HG03432 (cell line): Measurements from ENCODE around the gene POLRMT.

ENCODE experiments used
- ATAC-seq: cut with Tn5 transposase; IDR thresholded peaks from one replicate; pipeline ENCODE4 v1.9.1; 2021; ENCODE audit warnings: mild to moderate bottlenecking, moderate library complexity; ENCODE audit not compliant: unreplicated experiment

Gene POLRMT

DNA sequence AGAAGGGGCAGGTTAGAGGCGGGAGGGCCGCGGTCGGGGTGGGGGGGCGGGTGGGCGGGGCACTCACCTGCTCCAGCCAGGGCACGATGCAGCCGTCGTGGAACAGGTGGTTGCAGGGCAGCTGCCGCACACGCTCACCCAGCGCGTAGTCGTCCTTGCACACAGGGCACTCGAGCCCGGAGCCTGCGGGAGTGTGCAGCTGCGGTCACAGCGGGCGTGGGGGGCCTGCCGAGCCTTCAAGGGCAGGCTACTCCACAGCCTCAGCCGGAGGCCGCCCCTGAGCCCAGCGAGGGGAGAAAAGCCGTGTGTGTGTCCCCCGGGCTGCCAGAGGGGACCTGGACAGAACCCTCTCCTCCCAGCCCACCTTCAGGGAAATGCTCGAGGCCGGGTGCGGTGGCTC is 15.0 kb upstream of the POLRMT start:
- no peak for ATAC-seq

DNA sequence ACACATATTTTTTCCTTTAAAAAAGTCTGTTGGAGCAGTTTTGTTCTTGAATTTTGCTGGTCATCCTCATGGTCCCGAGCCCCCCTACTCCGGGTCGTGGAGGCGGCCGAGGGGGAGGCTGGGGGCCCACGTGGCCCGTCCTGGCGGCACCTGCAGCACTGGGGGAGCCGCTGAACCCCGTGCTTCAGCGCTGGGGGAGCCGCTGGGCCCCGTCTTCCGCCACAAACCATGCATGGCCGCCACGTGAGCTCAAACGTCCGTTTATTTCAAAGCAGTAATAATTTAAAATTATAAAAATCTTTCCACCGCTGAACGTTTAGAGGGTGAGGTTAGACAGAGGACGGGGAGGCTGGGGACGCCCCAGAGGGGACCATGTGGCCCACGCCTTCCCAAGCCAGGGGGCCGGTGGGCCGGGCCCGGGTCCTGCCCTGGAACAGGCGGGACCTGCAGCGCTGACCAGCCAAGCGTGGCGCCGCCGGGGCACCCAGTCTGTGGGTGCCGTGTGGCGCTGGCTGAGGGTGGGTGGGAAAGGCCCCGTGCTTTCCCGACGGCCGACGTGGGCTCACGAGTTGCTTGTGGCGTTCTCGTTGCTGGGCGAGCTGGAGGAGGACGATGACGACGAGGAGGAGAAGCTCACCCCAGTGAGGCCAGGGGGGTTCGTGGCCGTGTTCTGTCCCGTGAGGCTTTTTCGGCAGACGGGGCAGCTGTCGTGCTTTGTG is 14.4 kb upstream of the POLRMT start:
- ATAC-seq, result no peak

DNA sequence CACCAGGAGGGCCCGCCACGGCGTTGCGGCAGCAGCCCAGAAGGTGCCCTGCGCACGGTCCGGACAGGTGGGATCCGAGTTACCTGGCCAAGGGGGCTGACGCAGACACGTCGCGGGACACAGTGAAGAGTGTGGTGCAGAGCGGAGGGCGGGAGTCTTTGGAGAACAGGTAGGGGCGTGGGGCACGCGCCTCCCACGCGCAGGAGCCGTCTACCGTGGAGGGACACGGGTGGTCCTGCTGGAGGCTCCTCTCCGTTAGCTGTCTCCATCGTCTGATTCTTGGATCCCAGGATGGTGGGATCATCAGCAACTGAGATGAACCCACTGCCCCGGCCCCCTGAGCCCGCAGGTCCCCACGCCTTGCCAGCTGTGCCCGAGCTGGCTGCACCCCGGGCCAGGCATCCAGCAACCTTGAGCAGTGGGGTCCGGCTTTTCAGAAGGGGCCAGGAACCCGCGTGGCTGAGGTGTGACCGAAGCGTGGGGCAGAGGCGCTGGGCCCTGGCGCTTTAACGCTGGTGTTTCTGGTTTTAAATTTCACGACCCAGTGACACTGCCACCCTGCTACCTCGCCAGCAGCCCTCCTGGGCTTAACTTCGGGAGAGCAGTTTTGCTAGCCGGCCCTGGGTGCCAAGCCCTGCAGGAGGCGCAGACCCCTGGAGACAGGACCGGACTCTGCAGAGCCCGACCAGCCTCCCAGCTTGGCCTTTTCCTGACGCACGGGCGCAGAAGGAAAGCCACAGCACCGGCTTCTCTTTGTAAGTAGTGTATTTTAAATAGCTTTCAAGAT is 13.6 kb upstream of the POLRMT start:
- ATAC-seq, result no peak

DNA sequence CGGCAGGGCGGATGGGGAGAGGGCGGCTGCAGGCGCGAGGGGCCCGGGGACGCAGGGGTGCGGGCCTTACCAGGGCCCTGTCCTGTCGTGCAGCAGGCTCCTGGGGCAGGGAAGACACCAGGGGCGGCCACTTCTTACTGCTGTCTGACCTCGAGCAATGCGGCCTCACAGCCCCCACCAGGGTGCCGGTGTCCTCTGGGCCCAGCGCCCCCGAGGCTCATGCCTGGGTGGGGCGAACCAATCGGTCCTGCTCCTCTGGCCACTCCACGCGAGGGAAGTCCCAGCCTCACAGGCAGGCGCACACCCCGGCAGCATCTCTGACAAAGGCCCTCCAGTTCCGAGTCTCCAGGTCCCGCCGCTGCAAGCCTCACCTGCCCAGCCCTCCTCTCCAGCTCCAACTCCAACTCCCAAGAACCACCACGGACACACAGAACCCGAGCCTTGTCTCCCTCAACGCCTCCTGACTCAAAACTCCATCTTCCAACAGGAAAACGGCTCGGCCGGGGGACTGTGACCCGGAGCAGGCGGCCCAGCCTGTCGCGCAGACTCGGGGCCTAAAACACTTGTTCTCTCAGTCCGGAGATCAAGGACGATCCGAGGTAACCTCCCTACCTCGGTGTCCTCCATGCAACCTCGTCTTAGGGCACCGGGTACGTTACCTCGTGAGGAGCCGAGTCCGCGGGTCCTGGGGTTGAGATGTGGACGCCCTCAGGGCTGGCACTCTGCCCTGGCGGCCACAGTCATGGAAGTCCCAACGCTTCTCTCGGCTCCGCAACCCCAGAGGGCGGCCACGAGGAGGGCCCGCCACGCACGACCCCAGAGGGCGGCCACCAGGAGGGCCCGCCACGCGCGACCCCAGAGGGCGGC is 12.8 kb upstream of the POLRMT start:
- no peak for ATAC-seq

DNA sequence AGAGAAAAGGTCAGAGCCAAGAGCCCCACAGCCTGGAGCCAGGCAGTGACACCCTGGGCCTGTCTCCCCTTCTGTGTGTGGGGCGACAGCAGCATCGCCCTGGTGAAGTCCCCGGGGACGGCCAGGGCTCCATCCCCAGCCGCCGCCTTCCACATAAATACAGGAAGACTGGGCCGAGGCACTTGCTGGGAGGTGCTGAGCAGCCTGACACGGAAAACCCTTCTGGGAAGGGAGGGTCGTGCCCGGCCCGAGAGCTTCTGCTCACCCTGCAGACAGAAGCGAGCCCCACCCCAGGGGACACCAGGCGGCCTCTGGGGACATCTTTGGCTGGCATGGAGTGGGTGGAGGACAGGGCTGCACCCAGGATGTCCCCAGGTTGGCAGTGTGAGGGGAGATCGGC is 11.5 kb upstream of the POLRMT start:
- ATAC-seq, result no peak

DNA sequence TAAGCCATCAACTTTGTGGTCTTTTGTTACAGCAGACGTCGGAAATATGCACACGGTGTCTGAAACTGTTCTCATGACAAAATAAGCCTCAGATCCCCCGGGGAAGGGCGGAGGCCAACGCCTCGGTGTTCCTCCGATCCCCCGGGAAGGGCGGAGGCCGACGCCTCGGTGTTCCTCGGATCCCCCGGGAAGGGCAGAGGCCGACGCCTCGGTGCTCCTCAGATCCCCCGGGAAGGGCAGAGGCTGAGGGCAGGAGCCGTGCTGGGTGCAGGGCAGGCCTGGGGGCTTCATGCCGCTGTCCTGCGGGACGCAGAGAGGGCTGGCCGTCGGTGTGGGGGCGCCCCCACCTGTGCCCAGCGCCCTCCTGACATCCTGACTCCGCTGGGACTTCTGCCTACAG is 11.0 kb upstream of the POLRMT start:
- ATAC-seq, result no peak

DNA sequence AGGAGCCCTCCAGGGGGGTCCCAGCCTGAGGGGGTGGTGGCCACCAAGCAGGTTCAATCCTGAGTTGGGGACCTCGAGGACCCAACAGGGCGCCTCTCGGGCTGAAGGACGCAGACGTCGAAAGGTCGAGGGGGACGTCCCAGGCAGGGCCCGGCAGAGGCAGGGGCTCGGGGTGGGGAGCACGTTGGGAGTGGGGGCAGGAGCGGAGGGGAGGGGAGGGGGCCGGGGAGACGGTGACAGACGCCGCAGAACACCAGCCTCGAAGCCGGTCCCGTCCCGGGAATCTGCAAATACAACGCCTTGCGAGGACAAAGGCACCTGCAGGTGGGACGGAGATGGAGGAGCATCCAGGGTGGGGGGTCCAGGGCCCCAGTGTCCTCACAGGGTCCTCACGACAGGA is 10.4 kb upstream of the POLRMT start:
- ATAC-seq, result no peak

DNA sequence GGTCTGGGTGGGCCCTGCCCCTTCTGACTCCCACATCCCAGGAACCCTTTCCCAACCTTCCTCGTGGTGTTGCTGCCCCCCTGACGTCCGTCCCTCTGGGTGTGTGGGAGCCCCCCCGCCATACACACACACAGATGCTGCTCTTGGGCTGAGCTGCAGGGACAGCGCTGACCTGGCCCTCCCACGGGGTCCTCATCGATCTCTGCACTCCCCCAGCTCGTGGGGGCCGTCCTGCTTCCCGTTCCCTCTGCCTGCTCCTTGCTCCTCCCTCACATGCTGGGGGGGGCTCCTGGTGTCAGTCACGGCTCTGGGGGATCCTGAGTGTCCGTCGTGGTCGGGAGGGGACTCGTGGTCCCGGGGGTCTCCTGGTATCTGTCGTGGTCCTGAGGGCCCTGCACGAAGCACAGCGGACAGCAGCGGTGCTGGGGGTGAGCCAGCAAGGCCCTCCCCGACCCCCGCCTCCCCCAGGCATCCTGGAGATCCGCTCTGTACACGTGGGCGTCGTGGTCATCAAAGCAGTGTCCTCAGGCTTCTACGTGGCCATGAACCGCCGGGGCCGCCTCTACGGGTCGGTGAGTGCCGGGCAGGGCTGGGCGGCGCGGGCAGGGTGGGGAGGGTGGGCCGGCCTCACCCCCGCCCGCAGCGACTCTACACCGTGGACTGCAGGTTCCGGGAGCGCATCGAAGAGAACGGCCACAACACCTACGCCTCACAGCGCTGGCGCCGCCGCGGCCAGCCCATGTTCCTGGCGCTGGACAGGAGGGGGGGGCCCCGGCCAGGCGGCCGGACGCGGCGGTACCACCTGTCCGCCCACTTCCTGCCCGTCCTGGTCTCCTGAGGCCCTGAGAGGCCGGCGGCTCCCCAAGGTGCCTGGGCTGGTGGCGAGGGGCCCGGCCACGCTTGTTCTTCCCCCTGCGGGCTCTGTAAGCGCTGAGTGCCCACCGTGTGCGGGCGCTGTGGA is 9.7 kb upstream of the POLRMT start:
- no peak for ATAC-seq

DNA sequence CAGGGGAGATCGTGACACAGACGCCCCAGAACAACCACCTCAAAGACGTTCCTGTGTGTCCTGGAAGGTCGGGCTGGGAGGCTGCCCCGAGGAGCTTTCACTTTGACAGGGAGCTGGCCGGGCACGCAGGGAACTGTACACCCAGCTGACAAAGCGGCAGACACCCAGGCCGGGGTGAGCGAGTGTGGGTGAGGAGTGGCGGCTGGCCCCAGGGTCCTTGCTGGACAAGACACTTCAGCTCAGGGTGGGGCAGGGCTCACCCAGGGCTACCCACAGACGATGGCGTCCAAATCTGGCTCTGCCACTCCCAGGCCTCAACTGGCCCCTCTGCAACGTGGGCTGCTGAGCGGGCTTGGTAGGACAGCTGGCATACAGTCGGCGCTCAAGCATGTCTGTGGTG is 8.4 kb upstream of the POLRMT start:
- ATAC-seq, result no peak

DNA sequence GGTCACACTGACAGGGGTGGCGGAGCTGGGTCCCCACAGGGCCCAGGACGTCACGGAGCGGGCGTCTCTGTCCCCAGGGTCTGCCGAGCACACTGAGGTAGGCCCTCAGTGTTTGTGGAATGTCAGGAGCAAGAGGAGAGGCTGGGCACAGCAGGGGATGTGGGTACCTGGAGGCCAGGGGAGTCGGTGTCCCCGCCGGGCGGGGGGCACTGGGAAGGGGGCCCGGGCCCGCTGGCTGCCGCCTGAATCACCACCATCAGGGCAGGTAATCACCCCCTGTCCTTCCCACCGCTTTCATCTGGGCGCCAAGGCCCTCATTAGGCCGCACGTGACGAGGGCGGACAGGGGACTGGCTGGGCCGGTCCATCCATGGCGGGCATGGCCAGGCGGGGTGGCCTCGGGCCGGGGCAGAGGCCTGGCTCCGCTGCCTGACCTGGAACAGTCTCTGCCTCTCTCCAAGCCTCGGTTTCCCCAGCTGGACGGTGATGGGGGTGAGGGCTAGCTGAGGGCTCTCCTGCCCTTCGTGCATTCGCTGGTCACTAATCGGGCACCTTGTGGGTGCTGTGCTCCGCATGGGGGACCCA is 7.4 kb upstream of the POLRMT start:
- ATAC-seq, result no peak

DNA sequence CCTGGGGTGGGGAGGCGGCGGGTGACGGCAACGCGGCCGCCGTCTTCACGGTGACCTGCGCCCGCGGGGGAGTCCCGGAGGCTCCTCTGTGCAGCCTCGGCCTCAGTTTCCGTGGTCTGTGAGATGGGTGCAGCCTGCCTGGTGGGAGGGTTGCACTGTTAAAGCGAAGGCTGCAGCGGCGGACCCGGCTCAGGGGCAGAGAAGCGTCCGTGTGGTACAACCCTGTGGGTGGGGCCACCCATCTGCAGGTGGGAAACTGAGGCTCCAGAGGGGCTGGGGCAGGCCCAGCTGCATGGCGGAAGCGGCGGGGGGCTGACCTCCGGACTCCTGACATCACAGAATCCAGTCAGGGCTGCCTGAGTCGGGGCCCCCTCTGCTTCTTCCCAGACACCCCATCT is 6.8 kb upstream of the POLRMT start:
- no peak for ATAC-seq

DNA sequence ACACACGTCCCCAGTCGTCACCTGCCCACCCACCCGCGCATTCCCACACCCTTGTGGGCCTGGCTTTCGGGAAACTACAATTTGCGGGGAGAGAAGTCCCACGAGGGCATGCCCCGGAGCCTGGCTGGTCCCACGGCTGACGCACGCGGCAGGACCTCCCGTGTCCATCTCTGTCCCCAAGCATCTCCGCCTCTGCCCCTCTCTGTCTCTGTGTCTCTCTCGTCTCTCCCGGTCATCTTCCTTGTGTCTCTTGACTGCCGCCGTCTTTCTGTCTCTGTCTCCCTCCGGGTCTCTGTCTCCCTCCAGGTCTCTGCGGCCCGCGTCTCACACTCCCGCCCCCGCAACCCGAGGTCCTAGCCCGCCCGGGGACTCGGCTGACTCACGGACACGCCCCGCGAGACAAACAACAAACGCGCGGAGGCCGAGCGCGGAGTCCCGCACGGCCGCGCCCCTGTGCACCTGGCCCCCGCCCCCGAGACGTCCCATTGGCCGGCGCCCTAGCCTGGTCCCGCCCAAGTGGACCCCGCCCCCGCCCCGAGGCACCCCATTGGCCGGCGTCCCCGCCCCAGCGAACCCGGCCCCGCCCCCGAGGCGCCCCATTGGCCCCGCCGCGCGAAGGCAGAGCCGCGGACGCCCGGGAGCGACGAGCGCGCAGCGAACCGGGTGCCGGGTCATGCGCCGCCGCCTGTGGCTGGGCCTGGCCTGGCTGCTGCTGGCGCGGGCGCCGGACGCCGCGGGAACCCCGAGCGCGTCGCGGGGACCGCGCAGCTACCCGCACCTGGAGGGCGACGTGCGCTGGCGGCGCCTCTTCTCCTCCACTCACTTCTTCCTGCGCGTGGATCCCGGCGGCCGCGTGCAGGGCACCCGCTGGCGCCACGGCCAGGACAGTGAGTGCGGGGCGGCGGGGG is 6.2 kb upstream of the POLRMT start, which contains the start of gene FGF22:
TSS of gene FGF22 (plus strand) at position 627 of the 908 bp plus-strand sequence. CDS start at position 674, 47 bp downstream.
- peak; percentile 55 for ATAC-seq

DNA sequence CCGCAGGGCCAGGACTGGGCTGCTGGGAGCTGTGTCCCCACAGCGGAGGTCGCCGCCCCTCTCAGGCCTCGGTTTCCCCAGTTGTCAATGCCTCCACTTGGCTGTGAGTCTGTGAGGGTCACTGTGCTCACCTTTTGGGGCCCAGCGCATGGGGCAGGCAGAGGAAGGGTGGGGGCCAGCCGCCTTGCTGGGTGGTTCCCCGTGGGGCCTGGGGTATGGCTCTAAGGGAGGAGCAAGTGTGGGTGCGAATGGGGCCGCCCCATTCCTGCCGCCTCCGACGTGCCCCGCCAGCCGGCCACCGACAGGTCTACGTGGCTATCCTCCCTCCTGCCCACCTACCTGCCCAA is 5.5 kb upstream of the POLRMT start:
- no peak for ATAC-seq

DNA sequence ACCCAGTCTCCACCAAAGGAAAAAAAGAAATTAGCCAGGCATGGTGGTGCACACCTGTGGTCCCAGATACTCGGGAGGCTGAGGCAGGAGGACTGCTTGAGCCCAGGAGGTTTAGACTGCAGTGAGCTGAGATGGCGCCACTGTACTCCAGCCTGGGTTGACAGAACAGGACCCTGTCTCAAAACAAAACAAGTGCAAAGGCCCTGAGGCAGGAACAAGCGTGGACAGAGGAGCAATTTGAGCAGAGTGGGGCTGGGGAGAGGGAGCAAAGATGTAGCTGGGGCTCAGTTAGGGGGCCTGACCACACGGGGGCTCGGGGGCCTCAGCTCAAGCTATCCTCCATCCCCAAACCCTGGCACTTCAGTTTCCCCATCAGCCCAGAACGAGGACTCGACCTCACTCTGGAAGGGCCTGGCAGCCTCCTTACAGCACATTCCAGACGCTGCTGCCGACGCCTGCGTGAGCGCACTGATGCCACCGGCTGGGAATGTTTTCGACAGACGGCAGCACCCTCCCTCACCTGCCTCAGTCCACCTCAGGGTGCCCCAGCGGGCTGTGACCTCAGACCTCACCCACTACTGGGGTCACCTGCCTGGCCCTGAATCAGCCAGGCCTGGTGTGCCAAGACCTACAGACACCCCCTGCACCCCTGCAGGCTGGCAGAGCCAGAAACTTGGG is 1.8 kb upstream of the POLRMT start:
- no peak for ATAC-seq

DNA sequence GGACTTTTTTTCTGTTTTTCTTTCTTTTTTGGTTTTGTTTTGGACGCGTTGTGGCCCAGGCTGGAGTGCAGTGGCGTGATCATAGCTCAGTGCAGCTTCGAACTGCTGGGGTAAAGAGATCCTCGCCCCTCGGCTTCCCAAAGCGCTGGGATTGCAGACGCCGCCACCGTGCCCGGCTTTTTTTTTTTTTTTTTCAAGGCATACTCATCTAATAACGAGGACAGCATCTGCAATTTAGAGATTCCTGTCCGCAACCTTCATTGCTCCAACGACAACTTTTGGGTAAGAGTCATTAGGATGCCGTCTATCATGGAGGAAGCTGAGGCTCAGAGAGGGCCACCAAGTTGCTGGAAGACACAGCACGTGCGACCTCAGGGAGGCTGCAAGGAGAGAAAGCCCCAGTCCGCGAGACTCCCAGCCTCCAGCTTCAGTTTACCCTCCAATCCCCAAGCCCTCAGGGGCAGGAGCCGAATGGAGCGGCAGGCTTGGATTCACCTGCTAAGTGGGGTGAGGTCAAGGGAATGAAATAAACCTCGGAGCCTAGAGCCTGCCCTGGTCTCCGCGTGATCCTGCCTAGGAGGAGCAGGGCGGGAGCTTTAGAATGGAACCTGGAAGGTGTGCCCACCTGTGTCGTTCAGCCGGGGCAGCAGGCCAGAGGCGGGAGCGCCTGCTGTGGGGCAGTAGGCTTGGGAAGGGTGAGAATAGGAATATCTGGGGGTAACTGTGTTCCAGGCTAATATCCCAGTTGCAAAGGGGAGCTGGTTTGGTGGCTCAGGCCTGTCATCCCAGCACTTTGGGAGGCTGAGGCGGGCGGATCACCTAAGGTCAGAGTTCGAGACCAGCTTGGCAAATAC is 676 bp upstream of the POLRMT start:
- ATAC-seq, result no peak

DNA sequence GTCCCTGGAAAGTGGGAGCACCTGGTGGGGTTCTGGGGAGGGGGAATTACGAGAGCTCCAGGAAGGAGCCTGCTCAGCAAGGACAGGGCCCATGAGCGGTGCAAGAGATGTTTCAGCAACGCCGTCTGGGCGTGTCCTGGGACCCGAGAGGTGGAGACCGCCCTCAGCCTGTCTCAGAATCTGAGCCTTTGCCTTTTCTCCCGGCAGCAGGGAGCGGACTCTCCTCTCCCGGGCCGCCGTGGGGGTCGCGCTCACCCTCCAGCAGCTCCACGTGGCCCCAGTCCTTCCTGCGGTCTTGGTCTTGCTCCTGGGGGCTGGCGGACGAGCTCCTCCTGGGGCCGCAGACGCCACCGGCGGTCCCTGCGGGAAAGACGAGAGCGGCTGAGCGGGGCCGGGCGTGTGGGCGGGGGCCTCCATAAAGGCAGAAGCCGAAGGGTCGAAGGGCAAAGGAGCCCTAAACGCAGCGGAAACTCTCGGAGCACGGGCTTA is 714 bp downstream of the POLRMT start:
- peak; percentile 22 for ATAC-seq

DNA sequence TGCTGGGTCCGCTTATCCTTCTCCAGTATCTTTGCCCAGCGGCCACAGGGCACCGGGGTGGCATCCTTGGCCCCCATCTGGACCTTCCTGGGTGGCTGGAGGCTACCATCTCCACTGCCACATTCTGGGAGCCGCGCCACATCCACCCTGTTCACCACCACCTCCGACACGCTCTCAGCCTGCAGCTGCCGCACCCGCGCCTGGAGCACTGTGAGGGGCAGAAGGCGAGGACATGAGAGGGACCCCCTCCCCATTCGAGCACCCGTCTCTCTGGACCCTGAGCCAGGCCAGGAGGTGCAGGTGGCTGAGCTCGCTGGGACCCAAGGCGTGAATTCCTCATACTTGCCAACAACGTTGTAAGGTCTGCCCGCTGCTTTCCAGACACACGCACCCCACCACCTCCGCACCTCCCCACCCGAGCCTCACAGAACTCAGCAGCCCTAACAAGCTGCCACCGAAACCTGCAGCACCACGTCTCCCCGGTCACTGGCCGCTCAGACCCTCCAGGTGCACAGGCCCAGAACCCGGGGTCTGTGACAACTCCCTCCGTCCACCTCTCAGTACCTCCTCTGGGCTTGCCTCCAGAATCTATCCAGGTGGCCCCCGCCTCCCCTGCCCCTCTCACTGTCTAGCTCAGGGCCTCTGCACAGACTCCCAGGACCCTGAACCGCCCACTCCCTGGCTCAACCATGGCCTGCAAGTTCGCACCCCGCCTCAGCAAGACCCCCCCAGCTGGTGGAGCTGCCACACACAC is 3.2 kb downstream of the POLRMT start:
- no peak for ATAC-seq
